ENCODE data around the gene SCAMP1. TPM values are rescaled to one million over a fixed set of nuclear protein-coding genes. Genes with fewer than 3 reads are reported as not detected.

SCAMP1 gene
- total RNA-seq, 2 experiments from 2014 or later, result 18.0 to 41.1 TPM

GRCh38 chr5:78518365-78519197, 158.2 kb downstream of the SCAMP1 start:
- no TSS peak for BruUV-seq (replicated peaks)
- peaks cover 12% of the 10 kb centered on the region for H3K36me3 ChIP-seq (ENCODE audit: insufficient read depth, low read length)
- H3K4me2 ChIP-seq (ENCODE audit: low read length), result no peak overlapping the region
- H3K79me2 ChIP-seq (ENCODE audit: insufficient read depth, low read depth, low read length), result no peaks in the 10 kb centered on the region
- DNase-seq (ENCODE audit: low spot score), result no peak
- TF ChIP-seq, protein P1, sequence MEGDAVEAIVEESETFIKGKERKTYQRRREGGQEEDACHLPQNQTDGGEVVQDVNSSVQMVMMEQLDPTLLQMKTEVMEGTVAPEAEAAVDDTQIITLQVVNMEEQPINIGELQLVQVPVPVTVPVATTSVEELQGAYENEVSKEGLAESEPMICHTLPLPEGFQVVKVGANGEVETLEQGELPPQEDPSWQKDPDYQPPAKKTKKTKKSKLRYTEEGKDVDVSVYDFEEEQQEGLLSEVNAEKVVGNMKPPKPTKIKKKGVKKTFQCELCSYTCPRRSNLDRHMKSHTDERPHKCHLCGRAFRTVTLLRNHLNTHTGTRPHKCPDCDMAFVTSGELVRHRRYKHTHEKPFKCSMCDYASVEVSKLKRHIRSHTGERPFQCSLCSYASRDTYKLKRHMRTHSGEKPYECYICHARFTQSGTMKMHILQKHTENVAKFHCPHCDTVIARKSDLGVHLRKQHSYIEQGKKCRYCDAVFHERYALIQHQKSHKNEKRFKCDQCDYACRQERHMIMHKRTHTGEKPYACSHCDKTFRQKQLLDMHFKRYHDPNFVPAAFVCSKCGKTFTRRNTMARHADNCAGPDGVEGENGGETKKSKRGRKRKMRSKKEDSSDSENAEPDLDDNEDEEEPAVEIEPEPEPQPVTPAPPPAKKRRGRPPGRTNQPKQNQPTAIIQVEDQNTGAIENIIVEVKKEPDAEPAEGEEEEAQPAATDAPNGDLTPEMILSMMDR (conservative IDR thresholded peaks at IDR 0.05; ENCODE audit: low read length), result no peak
- TF ChIP-seq EZH2phosphoT487 (IDR thresholded peaks at IDR 0.05; ENCODE audit: borderline replicate concordance, low read depth, low read length), result no peak
- no peak overlapping the region for H2AFZ ChIP-seq (ENCODE audit: low read length)
- H3K9me2 ChIP-seq (ENCODE audit: insufficient read depth, low read length), result no peaks in the 10 kb centered on the region
- H3K4me1 ChIP-seq (ENCODE audit: insufficient read depth, low read length, poor library complexity, severe bottlenecking), result no peaks in the 10 kb centered on the region
- 0 out of 2 replicates have a peak, but pooled peaks cover 4% of the 10 kb centered on the region for H3K9me3 ChIP-seq (ENCODE audit: low read length)
- ChIA-PET POLR2A (no interaction called here), CTCF (ENCODE audit: unreplicated experiment) (no interaction called here)
- H3K4me3 ChIP-seq (ENCODE audit: low read depth, low read length, poor library complexity, severe bottlenecking), result no peak overlapping the region
- intact Hi-C loops (cut with micrococcal nuclease; ENCODE audit: unreplicated experiment), result no loop called here
- no peak overlapping the region for H3K27ac ChIP-seq (ENCODE audit: low read depth, low read length, poor library complexity, severe bottlenecking)
- no peaks in the 10 kb centered on the region for H4K20me1 ChIP-seq (ENCODE audit: insufficient read depth, low read length)

GRCh38 chr5:78519198-78519941, 159.0 kb downstream of the SCAMP1 start:
- H2AFZ ChIP-seq (ENCODE audit: low read length), result no peak overlapping the region
- no peaks in the 10 kb centered on the region for H3K79me2 ChIP-seq (ENCODE audit: insufficient read depth, low read depth, low read length)
- H3K9me2 ChIP-seq (ENCODE audit: insufficient read depth, low read length), result no peaks in the 10 kb centered on the region
- peaks cover 4% of the 10 kb centered on the region for H3K36me3 ChIP-seq (ENCODE audit: insufficient read depth, low read length)
- no peaks in the 10 kb centered on the region for H3K9me3 ChIP-seq (ENCODE audit: low read length)
- H4K20me1 ChIP-seq (ENCODE audit: insufficient read depth, low read length), result no peaks in the 10 kb centered on the region
- H3K27ac ChIP-seq (ENCODE audit: low read depth, low read length, poor library complexity, severe bottlenecking), result no peak overlapping the region
- ChIA-PET POLR2A (no interaction called here), CTCF (ENCODE audit: unreplicated experiment) (no interaction called here)
- no peak overlapping the region for H3K4me2 ChIP-seq (ENCODE audit: low read length)
- TF ChIP-seq, protein P1 (conservative IDR thresholded peaks at IDR 0.05; ENCODE audit: low read length), result no peak
- no peak for TF ChIP-seq EZH2phosphoT487 (IDR thresholded peaks at IDR 0.05; ENCODE audit: borderline replicate concordance, low read depth, low read length)
- BruUV-seq (replicated peaks), result no TSS peak
- no peak overlapping the region for H3K4me3 ChIP-seq (ENCODE audit: low read depth, low read length, poor library complexity, severe bottlenecking)
- DNase-seq (ENCODE audit: low spot score), result no peak
- intact Hi-C loops (cut with micrococcal nuclease; ENCODE audit: unreplicated experiment), result no loop called here
- H3K4me1 ChIP-seq (ENCODE audit: insufficient read depth, low read length, poor library complexity, severe bottlenecking), result no peaks in the 10 kb centered on the region

Measured in OCI-LY7 (cell line).